SH-SY5Y (cell line): ENCODE data around the gene ZNF22.

ENCODE experiments used
- GATA2 ChIP-seq: IDR thresholded peaks from 2 replicates; pipeline ENCODE4 v1.6.1; 2011; ENCODE audit warnings: mild to moderate bottlenecking, low read depth, low read length
- GATA3 ChIP-seq: IDR thresholded peaks from 2 replicates; pipeline ENCODE4 v1.6.1; 2011; ENCODE audit warnings: low read depth, mild to moderate bottlenecking, low read length, moderate library complexity

- TF ChIP-seq GATA2 (no peak), GATA3 (no peak)
Measured at GRCh38 chr10:44994752-44995530, 5.8 kb upstream of the ZNF22 start.
